Measurements from ENCODE around the gene KCNMA1. TPM values are rescaled to one million over a fixed set of nuclear protein-coding genes. Genes with fewer than 3 reads are reported as not detected.

KCNMA1 gene
- total and polyA plus RNA-seq, 9 of the 15 experiments (the other 6 are each of a cell fraction or from before 2014, with no cell fraction given): 0.01 to 0.95 (median 0.15) TPM; not detected in 4

- no peak for TF ChIP-seq ZNF609 (CRISPR knock-in tag; IDR thresholded peaks at IDR 0.05; ENCODE audit: borderline replicate concordance)
- no peak for TF ChIP-seq TEAD1 (CRISPR knock-in tag; IDR thresholded peaks at IDR 0.05)
- no peak for TF ChIP-seq FOXA1 (IDR thresholded peaks at IDR 0.05; ENCODE audit: borderline replicate concordance)
- no peak for TF ChIP-seq TRIM28 (IDR thresholded peaks at IDR 0.05)
- no peak for TF ChIP-seq COPS2 (conservative IDR thresholded peaks at IDR 0.05)
These were observed 373.1 kb downstream of the KCNMA1 start (continued) for GRCh38 chr10:77264527-77264926.

GRCh38 chr10:77264107-77264506, 373.5 kb downstream of the KCNMA1 start:
- in situ Hi-C loops (cut with MboI): no loop called here
- ATAC-seq (no peak), DNase-seq (ENCODE audit: extremely low read depth in 1 of 4, low spot score in 3 of 4) (no peak), FAIRE-seq (no peak)
- no peak overlapping the region for H3K27ac ChIP-seq (ENCODE audit: extremely low read depth, low read depth, low read length)
- no peaks in the 10 kb centered on the region for H3K27me3 ChIP-seq (ENCODE audit: control insufficient read depth in 2 of 2, insufficient read depth in 2 of 2, low read length in 2 of 2)
- no peak overlapping the region for H3K4me3 ChIP-seq
- no peaks in the 10 kb centered on the region for H3K79me2 ChIP-seq (ENCODE audit: control insufficient read depth, insufficient read depth, low read length)
- no peak overlapping the region for H2AFZ ChIP-seq (ENCODE audit: low read depth, low read length)
- H3K9me1 ChIP-seq (ENCODE audit: control insufficient read depth, insufficient read depth, low read length): no peaks in the 10 kb centered on the region
- no peak overlapping the region for H3K9ac ChIP-seq (ENCODE audit: insufficient read depth in 1 of 2, low read depth in 2 of 2, low read length in 2 of 2)
- TF ChIP-seq FOXA1 (IDR thresholded peaks at IDR 0.05; ENCODE audit: borderline replicate concordance): no peak
- H3K9me3 ChIP-seq (replicated peaks; ENCODE audit: control insufficient read depth, insufficient read depth, low read depth, low read length): no peaks in the 10 kb centered on the region
- no TSS peak for BruUV-seq (replicated peaks)
- ChIA-PET POLR2A (interaction anchor here (0.7 kb wide), 1 partner anchor 1969 kb away, joined by 3 read pairs; no protein-coding TSS in a partner anchor), CTCF (ENCODE audit: low intra/inter-chr PET ratio) (no interaction called here)
- under 1% methylated on average over 4 of the region's 4 CpGs for WGBS (ENCODE audit: insufficient coverage, low coverage, missing lambda C conversion rate)
- intact Hi-C loops (cut with micrococcal nuclease): no loop called here
- no peaks in the 10 kb centered on the region for H3K36me3 ChIP-seq (ENCODE audit: control insufficient read depth, insufficient read depth, low read length)
- no peaks in the 10 kb centered on the region for H3K4me1 ChIP-seq (replicated peaks in 1 of 2; ENCODE audit: control insufficient read depth in 2 of 2, insufficient read depth in 2 of 2, low read length in 2 of 2)
- no peak overlapping the region for H3K4me2 ChIP-seq (ENCODE audit: insufficient read depth, low read length)
- no peaks in the 10 kb centered on the region for H4K20me1 ChIP-seq (replicated peaks; ENCODE audit: control insufficient read depth, insufficient read depth, low read length)
